Measurements from ENCODE around the gene PPP2R2C. TPM values are rescaled to one million over a fixed set of nuclear protein-coding genes. Genes with fewer than 3 reads are reported as not detected.

PPP2R2C gene
- total RNA-seq, 6 experiments from 2014 or later: 0.14 to 0.25 (median 0.23) TPM; not detected in 2

- no peak overlapping the region for H3K4me3 Mint-ChIP-seq
Observed at GRCh38 chr4:6322067-6322760, 150.2 kb downstream of the PPP2R2C start.

GRCh38 chr4:6321361-6321760 lies 151.1 kb downstream of the PPP2R2C start:
- no peak for DNase-seq
- Mint-ChIP-seq H3K4me3 (no peak overlapping the region), H3K27ac (no peak overlapping the region), H3K9me3 (peaks cover 4% of the 10 kb centered on the region; the same call in 1 of the 2 replicates), H3K27me3 (ENCODE audit: insufficient read depth) (peaks cover 22% of the 10 kb centered on the region), H3K36me3 (ENCODE audit: low read depth) (no peaks in the 10 kb centered on the region), H3K4me1 (ENCODE audit: low read depth) (peaks cover 8% of the 10 kb centered on the region; the same call in 1 of the 2 replicates)
- no peak for TF ChIP-seq CTCF (IDR thresholded peaks at IDR 0.05)

More at GRCh38 chr4:6322067-6322760, 150.2 kb downstream of the PPP2R2C start:
- H3K27me3 Mint-ChIP-seq (ENCODE audit: insufficient read depth): peaks cover 16% of the 10 kb centered on the region
- H3K9me3 Mint-ChIP-seq: peaks cover 4% of the 10 kb centered on the region; the same call in 1 of the 2 replicates
- TF ChIP-seq CTCF (IDR thresholded peaks at IDR 0.05): no peak
- H3K27ac Mint-ChIP-seq: no peak overlapping the region
- DNase-seq: no peak
- peaks cover 6% of the 10 kb centered on the region; the same call in 1 of the 2 replicates for H3K4me1 Mint-ChIP-seq (ENCODE audit: low read depth)
- H3K36me3 Mint-ChIP-seq (ENCODE audit: low read depth): no peaks in the 10 kb centered on the region

GRCh38 chr4:6320663-6321062 lies 151.8 kb downstream of the PPP2R2C start:
- Mint-ChIP-seq H3K27me3 (ENCODE audit: insufficient read depth) (peaks cover 25% of the 10 kb centered on the region), H3K9me3 (peaks cover 4% of the 10 kb centered on the region; the same call in 1 of the 2 replicates), H3K27ac (no peak overlapping the region), H3K4me3 (no peak overlapping the region), H3K36me3 (ENCODE audit: low read depth) (no peaks in the 10 kb centered on the region), H3K4me1 (ENCODE audit: low read depth) (peaks cover 10% of the 10 kb centered on the region; the same call in 1 of the 2 replicates)
- no peak for DNase-seq
- TF ChIP-seq CTCF (IDR thresholded peaks at IDR 0.05): no peak

GRCh38 chr4:6319530-6320150 lies 152.8 kb downstream of the PPP2R2C start:
- Mint-ChIP-seq H3K4me1 (ENCODE audit: low read depth) (peaks cover 17% of the 10 kb centered on the region), H3K4me3 (no peak overlapping the region)

GRCh38 chr4:6318206-6318605 lies 154.2 kb downstream of the PPP2R2C start:
- peaks cover 17% of the 10 kb centered on the region for H3K4me1 Mint-ChIP-seq (ENCODE audit: low read depth)
- TF ChIP-seq CTCF (IDR thresholded peaks at IDR 0.05): no peak
- H3K27ac Mint-ChIP-seq: no peak overlapping the region
- peaks cover 4% of the 10 kb centered on the region; the same call in 1 of the 2 replicates for H3K9me3 Mint-ChIP-seq
- H3K27me3 Mint-ChIP-seq (ENCODE audit: insufficient read depth): peaks cover 32% of the 10 kb centered on the region
- H3K4me3 Mint-ChIP-seq: no peak overlapping the region
- no peaks in the 10 kb centered on the region for H3K36me3 Mint-ChIP-seq (ENCODE audit: low read depth)
- DNase-seq: no peak

More at GRCh38 chr4:6319530-6320150, 152.8 kb downstream of the PPP2R2C start:
- no peaks in the 10 kb centered on the region for H3K36me3 Mint-ChIP-seq (ENCODE audit: low read depth)
- TF ChIP-seq CTCF (IDR thresholded peaks at IDR 0.05): no peak
- no peak overlapping the region for H3K27ac Mint-ChIP-seq
- peaks cover 4% of the 10 kb centered on the region; the same call in 1 of the 2 replicates for H3K9me3 Mint-ChIP-seq
- no peak for DNase-seq
- peaks cover 25% of the 10 kb centered on the region for H3K27me3 Mint-ChIP-seq (ENCODE audit: insufficient read depth)

All from HFFc6 (cell line).